Cerebellar nuclear complex (tissue), 1 donor: ENCODE measurements around the gene TIPIN.

Source experiments
- DNase-seq, 2 experiments: peaks; one replicate each; lab custom pipeline; 2025; lab: John Stamatoyannopoulos, UW

TIPIN gene

DNA sequence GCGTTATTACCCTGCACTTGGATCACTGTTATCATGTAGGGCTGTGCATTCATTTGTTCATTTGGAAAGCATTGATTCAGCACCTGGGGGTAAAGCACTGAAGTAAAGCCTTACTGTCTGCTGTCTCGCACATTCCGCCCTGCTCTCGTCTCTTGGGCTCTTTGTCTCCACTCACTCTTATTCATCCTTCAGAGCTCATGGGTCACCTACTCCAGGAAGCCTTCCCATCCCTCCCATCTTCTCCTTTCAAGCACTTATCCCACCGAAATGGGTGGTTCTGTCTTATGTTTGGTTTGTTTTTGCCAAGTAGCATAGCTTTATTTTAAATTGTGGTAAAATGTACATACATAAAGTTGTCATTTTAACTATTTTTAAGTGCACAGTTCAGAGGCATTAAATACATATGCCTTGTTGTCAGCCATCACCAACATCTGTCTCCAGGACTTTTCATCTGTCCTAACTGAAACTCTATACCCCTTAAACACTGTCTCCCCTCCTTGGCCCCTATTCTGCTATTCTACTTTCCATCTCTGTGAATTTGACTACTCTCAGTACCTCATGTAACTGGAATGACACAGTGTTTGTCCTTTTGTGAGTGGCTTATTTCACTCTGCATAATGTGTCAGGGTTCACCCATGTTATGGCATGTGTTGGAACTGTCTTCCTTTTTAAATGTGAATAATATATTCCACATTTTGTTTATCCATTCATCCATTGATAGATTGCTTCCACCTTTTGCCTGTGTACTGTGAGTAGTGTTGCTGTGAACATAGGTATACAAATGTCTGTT lies 53.8 kb downstream of the TIPIN start:
- no peak for DNase-seq

DNA sequence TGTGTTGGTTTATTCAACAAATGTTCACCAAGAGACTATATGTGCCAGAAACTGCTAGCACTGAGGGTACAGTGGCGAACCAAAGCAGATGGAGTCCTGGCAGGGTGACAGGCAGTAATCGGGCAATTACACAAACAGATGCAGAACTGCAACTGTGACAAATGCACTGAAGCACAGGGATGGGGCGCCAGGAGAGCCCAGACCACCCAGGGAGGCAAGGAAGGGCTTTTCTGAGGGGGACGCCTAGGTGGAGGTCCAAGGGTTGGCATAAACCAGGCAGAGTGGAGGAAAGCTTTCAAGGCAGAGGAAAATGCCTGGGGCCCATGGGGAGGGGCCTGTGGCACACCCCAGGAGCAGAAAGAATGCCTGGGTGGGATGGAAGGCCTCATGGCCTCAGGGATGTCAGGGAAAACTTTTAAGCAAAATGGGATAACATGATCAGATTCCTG lies 57.7 kb downstream of the TIPIN start:
- DNase-seq, result no peak

DNA sequence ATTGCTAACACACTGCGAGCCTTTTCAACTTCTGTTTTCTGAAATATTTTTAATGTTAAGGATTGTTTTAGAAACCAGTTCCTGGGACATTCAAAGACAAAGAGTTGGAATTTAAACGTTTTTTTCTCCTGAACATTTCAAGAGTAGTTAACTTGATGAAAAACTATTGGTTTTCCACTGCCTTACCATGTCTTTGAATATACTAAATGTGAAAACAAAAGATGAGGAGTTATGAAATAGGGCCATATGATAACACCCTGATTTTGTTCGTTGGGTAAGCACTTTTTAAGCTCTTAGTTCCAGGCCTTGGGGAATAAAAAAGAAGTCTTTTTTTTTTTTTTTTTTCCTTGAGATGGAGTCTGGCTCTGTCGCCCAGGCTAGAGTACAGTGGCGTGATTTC lies 60.3 kb downstream of the TIPIN start:
- DNase-seq, result no peak

GRCh38 chr15:66294932-66295235 lies 61.6 kb downstream of the TIPIN start:
- DNase-seq, result no peak

GRCh38 chr15:66294157-66294931 lies 62.1 kb downstream of the TIPIN start:
- no peak for DNase-seq

- no peak for DNase-seq
Measured at GRCh38 chr15:66293419-66294156, 62.9 kb downstream of the TIPIN start, which contains the start of gene DIS3L. DIS3L (plus strand) TSS chr15:66293568; CDS start chr15:66293597, 29 bp downstream.

- no peak for DNase-seq
Measured at GRCh38 chr15:66292571-66293418, 63.7 kb downstream of the TIPIN start.

GRCh38 chr15:66291816-66292570 lies 64.5 kb downstream of the TIPIN start:
- no peak for DNase-seq

DNA sequence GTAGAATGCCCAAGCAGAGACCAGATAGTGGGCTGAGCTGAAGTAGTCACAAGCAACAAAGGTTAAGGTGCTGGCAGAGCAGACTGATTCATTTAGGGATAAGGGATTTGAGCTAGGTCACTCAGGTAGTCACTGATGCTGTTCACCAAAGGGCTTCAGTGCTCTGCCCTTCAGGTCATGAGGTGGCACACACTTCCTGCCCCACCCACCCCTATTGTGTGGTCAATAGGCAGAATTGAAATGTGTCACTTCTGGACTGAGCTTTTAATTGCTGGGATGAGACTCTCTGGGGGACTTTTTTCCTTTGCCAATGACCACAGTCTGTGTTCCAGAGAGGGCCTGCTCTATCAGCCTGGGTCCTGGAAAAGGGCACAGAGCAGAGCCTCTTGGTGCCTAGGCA lies 66.0 kb downstream of the TIPIN start:
- no peak for DNase-seq

- no peak for DNase-seq
Measured at GRCh38 chr15:66290007-66290406, 66.5 kb downstream of the TIPIN start.

DNA sequence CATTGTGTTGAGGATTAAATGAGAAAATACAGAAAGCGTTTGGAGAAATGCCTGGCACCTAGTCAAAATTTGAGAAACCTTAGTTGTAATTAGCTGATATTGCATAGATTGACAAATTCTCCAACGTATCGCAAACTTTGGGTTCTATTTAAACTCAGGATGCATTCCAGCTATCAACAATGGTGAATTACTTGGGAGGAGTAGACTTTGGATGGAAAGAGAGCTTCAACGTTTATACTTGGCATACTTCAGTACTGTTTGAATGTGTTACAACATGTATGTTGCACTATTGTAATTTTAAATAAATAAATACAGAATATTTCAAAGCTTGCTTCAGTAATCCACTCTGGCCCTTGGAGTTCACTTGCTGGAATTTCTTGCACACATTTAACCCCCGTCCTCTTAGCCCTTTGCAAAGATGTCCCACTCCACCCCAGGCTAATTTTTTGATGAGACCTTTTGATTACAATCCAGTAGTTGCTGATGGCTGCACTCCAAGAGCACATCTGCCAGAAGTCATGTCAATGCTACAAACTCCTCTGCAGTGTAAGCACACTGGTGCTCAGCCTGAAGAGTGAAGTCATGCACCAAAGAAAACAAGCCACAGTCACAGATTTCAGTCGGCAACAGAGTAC lies 67.8 kb downstream of the TIPIN start:
- no peak for DNase-seq

- DNase-seq, result no peak
Measured at GRCh38 chr15:66288093-66288492, 68.4 kb downstream of the TIPIN start.

- no peak for DNase-seq
Measured at GRCh38 chr15:66287461-66288057, 68.9 kb downstream of the TIPIN start.
